Fibroblast of pulmonary artery (primary cell): Measurements from ENCODE around the gene PTPRD.
"Not testable (repeated sequence)": the region's sequence is repeated elsewhere in the genome, so short reads cannot be mapped to it uniquely, and the experiment has no call there.

Source experiments
- DNase-seq: peaks from one replicate; pipeline ENCODE4 v3.0.0-alpha.2; 2010; ENCODE audit warnings: low read depth
- H3K4me3 ChIP-seq: replicated peaks from 2 replicates; pipeline ENCODE4 v1.5.1; 2011; ENCODE audit warnings: low read depth, mild to moderate bottlenecking, control low read depth, low read length, moderate library complexity
- CTCF ChIP-seq: IDR thresholded peaks from 2 replicates; pipeline ENCODE4 v1.5.1; 2011; ENCODE audit warnings: mild to moderate bottlenecking, control low read depth, low read length, inconsistent platforms; ENCODE audit errors: missing control alignments

PTPRD gene

DNA sequence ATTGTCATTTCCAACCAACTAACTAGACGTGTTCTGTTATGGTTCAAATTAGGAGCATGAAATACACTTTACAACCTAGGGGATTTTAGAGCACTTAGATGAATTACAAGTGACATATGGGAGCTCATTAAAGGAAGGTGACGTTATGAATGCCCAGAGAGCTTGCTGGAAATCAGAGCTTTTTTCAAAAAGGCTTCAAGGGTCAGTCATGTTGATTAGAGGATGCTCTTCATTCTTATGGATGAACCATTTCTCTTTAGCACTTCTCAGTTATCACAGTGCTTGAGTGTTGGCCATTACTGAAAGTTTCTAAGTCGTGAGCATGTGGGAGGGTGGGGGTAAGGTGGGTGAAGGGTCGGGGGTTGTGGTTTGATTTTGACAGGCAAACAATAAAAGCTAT lies 1567.7 kb downstream of the PTPRD start:
- DNase-seq, result no peak
- TF ChIP-seq CTCF, result no peak
- H3K4me3 ChIP-seq, result no peak overlapping the region

GRCh38 chr9:9043788-9044187 lies 1569.0 kb downstream of the PTPRD start:
- DNase-seq, H3K4me3 ChIP-seq: not testable (repeated sequence)

DNA sequence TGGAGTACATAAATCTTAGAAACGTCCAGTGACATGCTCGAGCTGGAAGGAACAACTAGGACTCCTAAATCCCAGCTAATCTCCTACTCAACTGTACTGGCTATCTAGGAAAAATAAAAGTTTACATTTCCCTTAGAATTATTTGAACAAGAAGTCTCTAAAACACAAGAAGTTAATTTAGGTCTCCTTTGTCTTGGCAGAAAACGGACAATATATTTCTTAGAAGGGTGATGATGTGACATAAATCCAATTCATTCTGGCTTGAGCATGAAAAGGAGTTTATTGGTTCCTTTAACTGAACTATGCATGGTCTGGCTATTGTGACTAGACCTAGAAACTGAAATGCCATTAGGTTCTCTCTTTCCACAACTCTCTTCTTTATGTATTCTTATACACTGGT lies 1571.0 kb downstream of the PTPRD start:
- no peak overlapping the region for H3K4me3 ChIP-seq
- no peak for TF ChIP-seq CTCF
- DNase-seq, result no peak

GRCh38 chr9:9033022-9033421 lies 1579.8 kb downstream of the PTPRD start:
- no peak overlapping the region for H3K4me3 ChIP-seq
- TF ChIP-seq CTCF, result no peak
- DNase-seq, result no peak

GRCh38 chr9:9016597-9016996 lies 1596.2 kb downstream of the PTPRD start:
- no peak for DNase-seq
- H3K4me3 ChIP-seq, result no peak overlapping the region
- no peak for TF ChIP-seq CTCF

- no peak for TF ChIP-seq CTCF
- no peak for DNase-seq
- H3K4me3 ChIP-seq, result no peak overlapping the region
These were observed 1608.0 kb downstream of the PTPRD start for GRCh38 chr9:9004810-9005209.

DNA sequence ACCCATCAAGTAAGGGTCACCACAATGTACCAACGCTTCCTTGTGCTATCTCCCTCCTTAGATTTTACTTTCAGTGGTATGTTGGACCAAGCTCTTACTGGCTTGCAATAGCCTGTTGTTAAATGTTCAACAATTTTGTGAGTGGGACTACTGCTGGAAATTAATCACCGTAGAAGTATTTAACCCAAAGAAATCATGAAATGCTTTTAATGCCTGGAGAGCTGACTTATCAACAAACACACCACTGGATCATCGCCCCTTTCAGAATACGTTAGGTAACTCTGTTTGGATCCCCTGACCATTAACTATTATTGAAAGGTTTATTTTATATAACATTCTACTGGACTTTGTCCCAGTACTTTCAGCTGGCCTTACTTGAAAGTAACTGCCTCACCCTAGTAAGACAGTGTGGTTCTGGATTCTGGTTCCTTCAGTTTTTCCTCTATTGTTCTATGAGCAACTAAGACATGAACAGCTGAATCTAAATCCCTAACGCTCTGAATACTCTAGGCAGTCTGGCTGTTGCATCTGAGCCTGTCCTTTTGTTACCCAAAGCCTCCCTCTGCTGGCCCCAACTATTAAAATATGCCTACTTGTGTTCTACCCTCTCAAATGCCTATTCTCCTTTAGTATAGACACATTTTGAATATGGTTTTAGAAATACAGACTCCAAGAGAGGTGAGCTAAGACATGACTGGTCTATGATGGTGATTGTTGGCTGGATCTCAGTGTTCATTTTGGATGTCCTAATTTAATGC lies 1609.8 kb downstream of the PTPRD start:
- peak; percentile 1 for DNase-seq
- TF ChIP-seq CTCF, result no peak
- no peak overlapping the region for H3K4me3 ChIP-seq
